ENCODE data around the gene PRR15L. TPM values are rescaled to one million over a fixed set of nuclear protein-coding genes. Genes with fewer than 3 reads are reported as not detected.

Gene PRR15L
- total RNA-seq, 1 donor from 2014 or later, result 2.2 TPM

DNA sequence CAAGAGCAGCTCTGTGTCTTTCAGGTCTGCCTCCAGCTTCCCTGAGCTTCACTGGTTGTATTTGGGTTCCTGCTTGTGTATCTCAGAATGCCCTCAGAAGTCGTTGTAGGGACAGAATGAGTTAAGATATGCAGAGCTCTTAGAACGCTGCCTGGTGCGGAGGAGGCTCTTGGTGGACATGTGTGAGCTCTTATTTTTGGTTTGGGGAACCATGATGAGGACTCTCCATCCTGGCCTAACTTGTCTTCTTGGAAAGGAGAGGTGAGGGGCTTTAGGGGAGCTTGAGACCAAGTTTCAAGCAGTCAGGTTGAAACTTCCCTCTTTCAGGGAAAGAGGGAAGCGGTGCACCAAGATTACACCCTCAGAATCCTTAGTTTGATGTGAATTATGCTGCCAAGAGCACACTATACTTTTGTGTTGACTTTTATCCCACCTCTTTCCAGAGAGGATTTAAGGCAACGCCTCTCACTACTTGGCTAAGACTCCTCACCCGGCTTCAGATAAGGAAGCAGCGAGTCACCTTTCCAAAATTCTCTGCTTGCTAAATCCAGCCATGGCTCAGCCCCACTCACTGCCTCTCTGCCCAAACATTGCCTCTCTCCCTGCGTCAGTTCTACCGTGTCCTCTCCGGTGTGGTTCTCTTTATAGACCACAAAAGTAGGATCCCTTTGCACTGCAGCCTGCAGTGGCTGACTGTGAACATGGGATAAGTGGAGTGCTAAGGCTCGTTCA, 26.0 kb upstream of the PRR15L start:
- Histone ChIP-seq H3K27ac (no peak overlapping the region), H3K4me3 (no peak overlapping the region), H3K27me3 (no peaks in the 10 kb centered on the region), H3K9me3 (no peaks in the 10 kb centered on the region), H3K4me1 (peaks cover 7% of the 10 kb centered on the region), H3K36me3 (peaks cover 0 to 29% of the 10 kb centered on the region in 2 donors)
- no peak for DNase-seq (ENCODE audit: extremely low spot score in 2 of 2)
- TF ChIP-seq, protein P1, sequence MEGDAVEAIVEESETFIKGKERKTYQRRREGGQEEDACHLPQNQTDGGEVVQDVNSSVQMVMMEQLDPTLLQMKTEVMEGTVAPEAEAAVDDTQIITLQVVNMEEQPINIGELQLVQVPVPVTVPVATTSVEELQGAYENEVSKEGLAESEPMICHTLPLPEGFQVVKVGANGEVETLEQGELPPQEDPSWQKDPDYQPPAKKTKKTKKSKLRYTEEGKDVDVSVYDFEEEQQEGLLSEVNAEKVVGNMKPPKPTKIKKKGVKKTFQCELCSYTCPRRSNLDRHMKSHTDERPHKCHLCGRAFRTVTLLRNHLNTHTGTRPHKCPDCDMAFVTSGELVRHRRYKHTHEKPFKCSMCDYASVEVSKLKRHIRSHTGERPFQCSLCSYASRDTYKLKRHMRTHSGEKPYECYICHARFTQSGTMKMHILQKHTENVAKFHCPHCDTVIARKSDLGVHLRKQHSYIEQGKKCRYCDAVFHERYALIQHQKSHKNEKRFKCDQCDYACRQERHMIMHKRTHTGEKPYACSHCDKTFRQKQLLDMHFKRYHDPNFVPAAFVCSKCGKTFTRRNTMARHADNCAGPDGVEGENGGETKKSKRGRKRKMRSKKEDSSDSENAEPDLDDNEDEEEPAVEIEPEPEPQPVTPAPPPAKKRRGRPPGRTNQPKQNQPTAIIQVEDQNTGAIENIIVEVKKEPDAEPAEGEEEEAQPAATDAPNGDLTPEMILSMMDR (IDR thresholded peaks at IDR 0.05), result no peak
- intact Hi-C loops (cut with DNase I), result no loop called here

DNA sequence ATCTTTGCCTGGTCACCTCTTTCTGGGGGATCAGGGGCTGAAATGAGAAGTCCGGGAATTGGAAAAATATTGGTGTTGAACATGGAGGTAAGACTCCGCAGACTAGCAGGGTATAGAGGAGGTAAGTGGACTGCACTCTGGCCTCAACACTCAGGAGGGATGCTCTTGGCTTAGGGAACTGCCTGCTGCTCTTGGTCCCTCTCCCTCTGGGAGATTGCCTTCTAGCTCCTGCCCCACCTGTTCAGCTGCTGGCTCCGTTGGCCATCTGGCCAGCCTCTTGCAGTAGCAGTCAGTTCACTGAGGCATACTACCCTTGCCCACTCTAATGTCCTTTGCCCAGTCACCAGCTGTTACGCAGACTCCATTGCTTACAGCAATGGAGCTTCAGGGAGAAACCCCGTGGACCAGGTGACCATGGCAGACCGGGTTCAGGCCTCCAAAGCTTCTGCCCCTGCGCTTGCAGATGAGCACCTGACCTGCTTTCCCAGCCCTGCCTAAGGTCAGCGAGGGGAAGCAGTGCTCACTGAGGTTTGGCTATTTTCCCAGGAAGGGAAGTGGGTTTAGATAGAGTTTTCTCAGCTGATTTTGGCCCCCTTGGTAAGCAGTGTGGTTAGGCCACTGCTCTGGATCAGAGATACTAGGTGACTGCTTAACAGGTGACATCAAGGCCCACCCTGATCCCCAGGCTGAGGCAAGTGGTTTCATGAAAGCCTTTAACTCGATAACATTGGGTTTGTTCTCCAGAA, 25.1 kb upstream of the PRR15L start:
- intact Hi-C loops (cut with DNase I), result no loop called here
- H3K4me3 ChIP-seq, result no peak overlapping the region
- no peak for DNase-seq (ENCODE audit: extremely low spot score in 2 of 2)

DNA sequence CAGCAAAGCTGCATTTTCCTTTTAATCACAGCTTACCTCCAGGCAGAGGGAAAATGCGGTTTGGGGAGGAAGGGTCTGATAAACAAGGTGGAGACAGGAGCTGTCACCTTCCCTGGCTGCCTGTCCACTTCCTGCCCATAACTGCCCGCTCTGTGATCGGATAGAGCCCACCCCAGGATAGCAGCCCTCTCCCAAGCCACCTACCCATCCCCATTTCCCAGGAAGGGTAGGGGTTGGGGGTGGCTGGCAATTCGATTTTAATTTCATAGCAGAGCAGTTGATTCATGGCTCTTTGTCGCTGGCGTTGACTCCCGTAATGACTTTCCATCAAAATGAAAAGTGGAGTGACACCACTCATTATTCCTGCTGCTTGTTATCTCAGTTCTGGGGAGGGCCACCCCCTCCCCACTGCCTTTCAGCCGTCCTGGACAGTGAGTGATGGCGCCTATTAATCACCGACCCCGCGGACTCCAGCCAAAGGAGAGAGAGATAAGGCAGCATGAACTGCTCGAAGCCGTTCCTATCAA, 24.5 kb upstream of the PRR15L start:
- TF ChIP-seq, protein P1 (IDR thresholded peaks at IDR 0.05), result no peak
- TF ChIP-seq POLR2A (IDR thresholded peaks at IDR 0.05) (no peak), POLR2AphosphoS5 (IDR thresholded peaks at IDR 0.05; ENCODE audit: insufficient read depth in 1 of 2, low read depth in 1 of 2) (no peak)
- intact Hi-C loops (cut with DNase I), result no loop called here
- no peaks in the 10 kb centered on the region for H3K4me1 ChIP-seq
- H3K36me3 ChIP-seq, result peaks cover 0 to 44% of the 10 kb centered on the region in 2 donors
- no peaks in the 10 kb centered on the region for H3K9me3 ChIP-seq
- H3K4me3 ChIP-seq, result no peak overlapping the region
- H3K27me3 ChIP-seq, result no peaks in the 10 kb centered on the region
- no peak for DNase-seq (ENCODE audit: extremely low spot score in 2 of 2)
- H3K27ac ChIP-seq, result no peak overlapping the region

More for the DNA sequence above, 25.1 kb upstream of the PRR15L start:
- peaks cover 0 to 38% of the 10 kb centered on the region in 2 donors for H3K36me3 ChIP-seq
- peaks cover 6% of the 10 kb centered on the region for H3K4me1 ChIP-seq
- no peaks in the 10 kb centered on the region for H3K27me3 ChIP-seq
- no peaks in the 10 kb centered on the region for H3K9me3 ChIP-seq
- no peak overlapping the region for H3K27ac ChIP-seq
- TF ChIP-seq, protein P1 (IDR thresholded peaks at IDR 0.05), result no peak
- TF ChIP-seq POLR2A (IDR thresholded peaks at IDR 0.05) (no peak), POLR2AphosphoS5 (IDR thresholded peaks at IDR 0.05; ENCODE audit: insufficient read depth in 1 of 2, low read depth in 1 of 2) (no peak)

DNA sequence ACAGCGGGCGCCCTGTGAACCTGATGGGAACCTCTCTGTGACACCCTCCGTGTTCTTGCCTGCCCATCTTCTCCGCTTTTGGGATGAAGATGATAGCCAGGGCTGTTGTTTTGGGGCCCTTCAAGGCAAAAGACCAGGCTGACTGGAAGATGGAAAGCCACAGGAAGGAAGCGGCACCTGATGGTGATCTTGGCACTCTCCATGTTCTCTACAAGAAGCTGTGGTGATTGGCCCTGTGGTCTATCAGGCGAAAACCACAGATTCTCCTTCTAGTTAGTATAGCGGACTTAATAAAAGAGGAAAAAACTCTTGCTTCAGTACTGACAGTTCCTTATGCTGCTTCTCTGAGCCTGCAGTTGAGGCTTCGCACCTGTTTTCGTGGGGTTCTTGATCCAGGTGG, 23.8 kb upstream of the PRR15L start:
- Histone ChIP-seq H3K9me3 (no peaks in the 10 kb centered on the region), H3K4me1 (no peaks in the 10 kb centered on the region), H3K27ac (no peak overlapping the region), H3K27me3 (no peaks in the 10 kb centered on the region), H3K4me3 (no peak overlapping the region), H3K36me3 (peaks cover 0 to 51% of the 10 kb centered on the region in 2 donors)
- intact Hi-C loops (cut with DNase I), result no loop called here
- DNase-seq (ENCODE audit: extremely low spot score in 2 of 2), result no peak
- TF ChIP-seq, protein P1 (IDR thresholded peaks at IDR 0.05), result no peak
- TF ChIP-seq POLR2AphosphoS5 (IDR thresholded peaks at IDR 0.05; ENCODE audit: insufficient read depth in 1 of 2, low read depth in 1 of 2) (no peak), POLR2A (IDR thresholded peaks at IDR 0.05) (no peak)

DNA sequence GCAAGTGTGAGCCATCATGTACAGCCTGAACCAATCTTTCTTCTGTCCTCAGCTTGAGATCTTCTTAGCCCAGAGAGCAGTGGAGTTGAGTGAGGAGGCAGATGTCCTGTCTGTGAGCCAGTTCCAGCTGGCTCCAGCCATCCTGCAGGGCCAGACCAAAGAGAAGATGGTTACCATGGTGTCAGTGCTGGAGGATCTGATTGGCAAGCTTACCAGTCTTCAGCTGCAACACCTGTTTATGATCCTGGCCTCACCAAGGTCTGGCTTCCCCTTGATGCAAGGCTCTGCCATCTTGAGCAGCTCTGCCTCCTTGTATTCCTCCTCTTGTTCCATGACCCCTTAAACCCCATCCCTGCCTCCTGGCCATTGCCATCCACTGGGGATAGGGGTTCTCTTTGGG, 22.9 kb upstream of the PRR15L start:
- Histone ChIP-seq H3K9me3 (no peaks in the 10 kb centered on the region), H3K27me3 (no peaks in the 10 kb centered on the region), H3K4me1 (no peaks in the 10 kb centered on the region), H3K27ac (no peak overlapping the region), H3K36me3 (peaks cover 0 to 61% of the 10 kb centered on the region in 2 donors), H3K4me3 (no peak overlapping the region)
- no peak for TF ChIP-seq POLR2A (IDR thresholded peaks at IDR 0.05)
- no peak for TF ChIP-seq POLR2AphosphoS5 (IDR thresholded peaks at IDR 0.05; ENCODE audit: insufficient read depth in 1 of 2, low read depth in 1 of 2)
- TF ChIP-seq, protein P1 (IDR thresholded peaks at IDR 0.05), result no peak
- no peak for DNase-seq (ENCODE audit: extremely low spot score in 2 of 2)
- intact Hi-C loops (cut with DNase I), result no loop called here
